ENCODE results near the gene CD300LB.

GRCh38 chr17:74525465-74525725 lies 5.9 kb downstream of the CD300LB start:
- TF ChIP-seq CTCF (optimal IDR thresholded peaks at IDR 0.05 in 1 of 3, IDR thresholded peaks at IDR 0.05 in 1 of 3, conservative IDR thresholded peaks at IDR 0.05 in 1 of 3; ENCODE audit: extremely low read depth in 1 of 3, insufficient read depth in 2 of 3, low read length in 3 of 3) (no peak), EZH2 (IDR thresholded peaks at IDR 0.05; ENCODE audit: low read length) (no peak)

All from keratinocyte (primary cell).